ENCODE measurements around the gene C5orf63. TPM values are rescaled to one million over a fixed set of nuclear protein-coding genes. Genes with fewer than 3 reads are reported as not detected.
"Not testable (repeated sequence)": the region's sequence is repeated elsewhere in the genome, so short reads cannot be mapped to it uniquely, and the experiment has no call there.

C5orf63 gene
- total and polyA plus RNA-seq, 2 donors (not counting 1 experiment from before 2014, with no cell fraction given): 10.3 to 20.0 TPM

DNA sequence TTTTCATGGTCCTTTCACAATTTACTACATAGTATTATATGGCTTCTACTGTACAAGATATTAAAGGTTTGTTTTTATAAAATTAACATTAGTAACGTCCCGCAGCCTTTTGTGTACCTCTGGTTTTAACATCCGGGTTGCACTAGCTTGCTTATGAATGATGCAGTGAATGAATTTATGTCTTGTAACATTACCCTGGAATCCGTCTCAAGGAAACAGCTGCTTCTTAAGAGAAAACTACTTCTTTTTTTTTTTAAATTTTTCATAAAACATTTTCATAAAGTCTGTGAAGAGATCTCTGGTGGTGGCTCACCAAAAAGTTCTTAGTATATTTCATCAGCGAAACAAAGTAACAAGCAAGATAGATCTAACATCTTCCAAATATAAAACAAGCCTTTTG is 66.6 kb downstream of the C5orf63 start:
- H3K4me1 Mint-ChIP-seq: peaks cover 61% of the 10 kb centered on the region
- WGBS (ENCODE audit: insufficient coverage): no CpG with 5 or more reads among the region's 5 CpGs

GRCh38 chr5:127005282-127005681 is 68.0 kb downstream of the C5orf63 start:
- H3K27ac ChIP-seq (ENCODE audit: low read length in 2 of 2); H4K20me1 ChIP-seq (ENCODE audit: control insufficient read depth, insufficient read depth, low read length, poor library complexity, severe bottlenecking); H3K4me3 ChIP-seq (ENCODE audit: control extremely low read depth in 1 of 5, extremely low read depth in 1 of 5, insufficient read depth in 1 of 5, low read depth in 2 of 5, low read length in 4 of 5); H3K9me3 ChIP-seq (ENCODE audit: control extremely low read depth in 1 of 3, control insufficient read depth in 2 of 3, insufficient read depth in 1 of 3, low read length in 2 of 3); H3K27me3 Mint-ChIP-seq; H3K4me2 ChIP-seq (replicated peaks; ENCODE audit: low read depth, low read length, poor library complexity, severe bottlenecking); intact Hi-C loops (cut with micrococcal nuclease); DNase-seq; H3K9ac ChIP-seq (ENCODE audit: low read length); H3K27me3 ChIP-seq (replicated peaks in 1 of 4; ENCODE audit: control extremely low read depth in 1 of 4, control insufficient read depth in 3 of 4, insufficient read depth in 4 of 4, low read length in 3 of 4); H3K27ac Mint-ChIP-seq; H3K9me3 Mint-ChIP-seq (ENCODE audit: insufficient read depth); H3K4me3 Mint-ChIP-seq; H3K36me3 ChIP-seq (replicated peaks in 1 of 2; ENCODE audit: control extremely low read depth in 1 of 2, control insufficient read depth in 1 of 2, extremely low read depth in 1 of 2, insufficient read depth in 2 of 2, low read length in 1 of 2); H2AFZ ChIP-seq (ENCODE audit: insufficient read depth, low read depth, low read length, poor library complexity, severe bottlenecking): not testable (repeated sequence)
- POLR2A ChIA-PET: interaction anchor here (1.4 kb wide), 1 partner anchor 9 kb away, joined by 3 read pairs; no protein-coding TSS in a partner anchor
- peak; percentile 17 for ATAC-seq (ENCODE audit: low read depth)
- CTCF ChIA-PET: interaction anchor here (1.3 kb wide), 1 partner anchor 9 kb away, joined by 5 read pairs; no protein-coding TSS in a partner anchor
- Histone ChIP-seq H3K4me1 (ENCODE audit: control insufficient read depth in 2 of 2, insufficient read depth in 2 of 2, low read length in 2 of 2) (peaks cover 26 to 35% of the 10 kb centered on the region in 2 donors), H3K79me2 (ENCODE audit: control insufficient read depth, insufficient read depth, low read length) (peaks cover 79% of the 10 kb centered on the region)
- WGBS (ENCODE audit: insufficient coverage): 86% methylated on average over 1 of the region's 3 CpGs
- H3K4me1 Mint-ChIP-seq: peaks cover 54% of the 10 kb centered on the region

More for the DNA sequence above, 66.6 kb downstream of the C5orf63 start:
- Histone ChIP-seq H2AFZ (ENCODE audit: insufficient read depth, low read depth, low read length, poor library complexity, severe bottlenecking) (peak overlapping the region; percentile 19), H3K4me2 (replicated peaks; ENCODE audit: low read depth, low read length, poor library complexity, severe bottlenecking) (peak overlapping the region; percentile 52), H3K79me2 (ENCODE audit: control insufficient read depth, insufficient read depth, low read length) (peaks cover 79% of the 10 kb centered on the region), H3K9me3 (ENCODE audit: control extremely low read depth in 1 of 3, control insufficient read depth in 2 of 3, insufficient read depth in 1 of 3, low read length in 2 of 3) (peaks cover 0 to 5% (median 0%) of the 10 kb centered on the region in 3 donors), H3K36me3 (replicated peaks in 1 of 2; ENCODE audit: control extremely low read depth in 1 of 2, control insufficient read depth in 1 of 2, extremely low read depth in 1 of 2, insufficient read depth in 2 of 2, low read length in 1 of 2) (peaks cover 0 to 2% of the 10 kb centered on the region in 2 experiments), H3K4me3 (ENCODE audit: control extremely low read depth in 1 of 5, extremely low read depth in 1 of 5, insufficient read depth in 1 of 5, low read depth in 2 of 5, low read length in 4 of 5) (no peak overlapping the region), H3K27ac (ENCODE audit: low read length in 2 of 2) (peak overlapping the region in 1 of 2 donors; percentile 58), H4K20me1 (ENCODE audit: control insufficient read depth, insufficient read depth, low read length, poor library complexity, severe bottlenecking) (no peaks in the 10 kb centered on the region), H3K27me3 (replicated peaks in 1 of 4; ENCODE audit: control extremely low read depth in 1 of 4, control insufficient read depth in 3 of 4, insufficient read depth in 4 of 4, low read length in 3 of 4) (no peaks in the 10 kb centered on the region), H3K4me1 (ENCODE audit: control insufficient read depth in 2 of 2, insufficient read depth in 2 of 2, low read length in 2 of 2) (peaks cover 32 to 42% of the 10 kb centered on the region in 2 donors), H3K9ac (ENCODE audit: low read length) (no peak overlapping the region)
- intact Hi-C loops (cut with micrococcal nuclease): loop anchor here (1.0 kb wide), 1 partner anchor 8 kb away; no protein-coding TSS in a partner anchor
- ChIA-PET POLR2A (no interaction called here), CTCF (no interaction called here)
- no peak for TF ChIP-seq EZH2 (IDR thresholded peaks at IDR 0.05; ENCODE audit: borderline replicate concordance, insufficient read depth, low read depth, low read length, poor library complexity, severe bottlenecking)
- no peak for TF ChIP-seq CTCF (IDR thresholded peaks at IDR 0.05)
- no peaks in the 10 kb centered on the region for H3K27me3 Mint-ChIP-seq
- H3K27ac Mint-ChIP-seq: no peak overlapping the region
- H3K9me3 Mint-ChIP-seq (ENCODE audit: insufficient read depth): peaks cover 3% of the 10 kb centered on the region
- peak overlapping the region; percentile 9 for H3K4me3 Mint-ChIP-seq
- no peak for ATAC-seq (ENCODE audit: low read depth)
- no peak for DNase-seq
